ENCODE results near the gene KCNC3.

KCNC3 gene

DNA sequence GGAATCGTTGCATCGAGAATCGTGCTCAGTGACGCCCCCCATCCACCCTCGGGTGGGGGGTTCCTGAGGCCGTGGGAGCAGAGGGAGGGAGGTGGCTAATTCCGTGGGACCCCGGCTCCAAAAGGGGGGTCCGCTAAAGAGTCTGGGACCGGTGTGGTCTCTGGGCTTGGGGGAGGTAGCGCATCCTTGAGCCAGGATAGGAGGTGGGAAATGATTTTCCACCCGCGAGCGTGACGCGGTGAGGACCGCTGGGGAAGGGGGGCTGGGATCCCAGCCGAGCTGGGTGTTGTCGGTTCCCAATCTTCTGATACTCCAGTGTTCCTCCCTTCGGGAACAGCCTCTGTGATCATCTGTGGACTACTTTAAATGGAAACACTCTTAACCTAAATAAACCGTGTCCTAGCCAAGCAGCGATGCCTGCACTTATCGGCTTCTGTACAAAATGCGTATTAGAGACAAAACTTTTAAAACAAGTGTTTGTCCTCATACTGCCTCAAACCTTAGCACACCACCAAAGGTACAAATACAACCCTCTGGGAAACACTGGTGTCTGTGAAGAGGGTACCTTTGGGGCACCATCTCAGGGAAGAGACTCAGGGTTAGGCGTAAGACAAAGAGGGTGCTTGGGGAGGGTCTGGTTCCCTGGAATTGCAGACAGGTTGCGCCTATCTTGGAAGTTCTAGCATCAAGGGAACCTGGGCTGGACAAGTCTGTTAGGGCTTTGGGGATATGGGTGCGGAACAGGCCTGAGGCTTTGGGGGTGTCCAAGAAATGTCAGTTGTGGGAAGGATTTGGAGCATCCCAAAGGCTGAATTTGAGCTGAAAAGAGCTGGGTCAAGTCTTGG, 16.0 kb downstream of the KCNC3 start:
- FAIRE-seq (no peak), DNase-seq (ENCODE audit: insufficient read length, low spot score) (no peak)

DNA sequence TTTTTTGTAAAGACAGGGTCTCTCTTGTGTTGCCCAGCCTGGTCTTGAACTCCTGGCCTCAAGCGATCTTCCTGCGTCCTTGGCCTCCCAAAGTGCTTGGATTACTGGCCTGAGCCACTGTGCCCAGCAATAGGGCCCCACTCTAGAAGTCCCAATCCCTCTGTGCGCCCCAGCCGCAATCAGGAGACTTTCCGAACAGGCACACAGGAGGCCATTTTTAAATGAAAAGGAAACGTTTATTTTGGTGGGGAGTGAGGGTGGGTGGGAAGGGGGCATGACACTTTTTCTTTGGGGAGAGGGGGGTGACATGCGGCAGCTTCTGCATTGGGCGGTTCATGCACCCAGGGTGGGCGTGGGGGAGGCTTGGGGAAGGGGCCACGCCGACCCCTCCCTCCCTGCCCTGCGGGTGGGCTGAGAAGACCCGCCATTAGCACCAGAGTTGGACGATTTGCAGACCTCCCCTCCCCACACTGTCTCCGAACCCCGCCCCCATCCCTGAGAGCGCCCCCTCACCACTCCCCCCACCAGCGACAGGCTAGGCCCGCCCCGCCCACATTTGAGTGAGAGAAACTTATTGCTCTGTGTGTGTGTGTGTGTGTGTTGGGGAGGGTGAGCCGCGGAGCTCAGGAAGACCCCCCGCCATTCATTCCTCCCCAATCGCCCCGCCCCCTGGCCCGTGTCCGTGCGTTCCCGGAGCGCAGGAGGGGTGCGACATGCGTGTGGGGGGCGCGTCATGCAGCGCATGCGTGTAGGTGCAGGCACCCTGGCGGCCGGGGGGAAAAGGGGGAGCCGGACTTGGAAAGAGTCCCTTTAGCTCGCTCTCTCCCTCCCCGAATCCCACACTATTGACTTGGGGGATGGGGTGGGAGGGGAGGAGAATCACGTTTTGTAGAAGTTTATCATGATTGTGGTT, 17.2 kb downstream of the KCNC3 start:
- DNase-seq (ENCODE audit: insufficient read length, low spot score) (no peak), FAIRE-seq (no peak)

DNA sequence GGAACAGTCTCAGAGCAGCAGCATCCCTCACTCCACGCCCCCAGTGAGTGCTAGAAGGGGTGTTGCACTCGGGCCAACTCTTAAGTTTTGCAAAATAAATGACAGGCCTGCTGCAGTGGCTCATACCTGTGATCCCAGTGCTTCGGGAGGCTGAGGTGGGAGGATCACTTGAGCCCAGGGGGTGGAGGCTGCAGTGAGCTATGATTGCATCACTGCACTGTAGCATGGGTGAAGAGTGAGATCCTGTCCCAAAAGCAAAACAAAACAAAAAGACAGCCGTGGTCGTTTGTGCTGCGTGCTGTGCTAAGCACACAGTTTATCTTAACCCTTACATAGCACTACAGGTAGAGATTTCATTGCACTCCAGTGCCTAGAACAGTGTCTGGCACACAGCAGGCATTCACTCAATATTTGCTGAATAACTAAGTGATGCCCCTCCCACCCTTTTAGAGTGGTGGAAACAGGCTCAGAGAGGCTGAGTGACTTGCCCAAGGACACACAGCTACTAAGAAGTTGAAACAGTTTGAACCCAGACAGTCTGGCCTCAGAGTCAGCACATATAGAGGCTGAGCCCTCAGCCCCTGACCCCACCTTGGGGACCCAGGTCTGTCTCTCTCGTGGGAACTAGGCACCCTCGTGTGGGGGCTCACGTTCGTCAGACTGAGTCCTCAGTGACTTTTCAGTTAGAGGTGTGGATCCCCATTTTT, 18.3 kb downstream of the KCNC3 start:
- FAIRE-seq (no peak), DNase-seq (ENCODE audit: insufficient read length, low spot score) (no peak)

DNA sequence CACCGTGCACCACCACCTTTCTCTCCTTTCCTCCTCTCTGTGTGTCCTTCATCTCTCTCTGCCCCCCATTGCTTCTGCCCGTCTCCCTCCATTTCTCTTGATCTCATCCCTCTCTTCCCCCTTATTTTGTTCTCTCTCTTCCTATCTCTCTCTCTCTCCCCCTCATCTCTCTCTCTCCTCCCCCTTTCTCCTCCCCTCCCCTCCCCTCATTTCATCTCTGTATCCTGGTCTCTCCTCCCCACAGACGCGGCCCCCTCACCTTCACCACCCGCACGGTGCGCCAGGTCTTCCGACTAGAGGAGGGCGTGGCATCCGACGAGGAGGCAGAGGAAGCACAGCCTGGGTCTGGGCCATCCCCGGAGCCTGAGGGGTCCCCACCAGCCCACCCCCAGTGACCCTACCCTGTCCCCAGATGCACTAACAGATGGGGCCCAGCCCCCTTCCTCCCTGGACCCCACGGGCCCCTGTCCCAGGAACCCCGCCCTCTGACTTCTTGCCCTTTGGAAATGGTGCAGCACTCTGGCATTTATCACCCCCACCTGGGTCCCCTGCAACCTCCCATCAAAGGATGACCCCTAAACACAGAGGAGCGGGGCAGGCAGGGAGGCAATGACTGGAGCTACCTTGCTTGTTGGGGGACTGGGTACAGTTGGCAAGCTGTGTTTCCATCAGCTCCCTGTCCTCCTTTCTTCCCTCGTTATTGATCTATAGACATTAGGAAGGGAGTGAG, 19.6 kb downstream of the KCNC3 start:
- FAIRE-seq (no peak), DNase-seq (ENCODE audit: insufficient read length, low spot score) (no peak)

DNA sequence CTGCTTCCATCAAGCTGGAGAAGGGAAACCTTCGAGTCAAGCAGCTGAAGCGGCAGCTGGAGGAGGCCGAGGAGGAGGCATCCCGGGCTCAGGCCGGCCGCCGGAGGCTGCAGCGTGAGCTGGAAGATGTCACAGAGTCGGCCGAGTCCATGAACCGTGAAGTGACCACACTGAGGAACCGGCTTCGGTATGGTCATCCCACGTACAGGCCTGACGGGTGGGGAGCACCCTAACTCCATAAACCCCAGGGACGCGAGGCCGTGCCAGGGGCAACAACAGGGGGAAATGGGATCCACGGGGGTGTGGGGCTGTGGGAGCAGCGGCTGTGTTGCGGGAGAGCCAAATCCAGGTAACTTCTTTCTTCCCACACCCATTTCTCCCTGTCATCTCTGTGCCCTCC, 20.2 kb downstream of the KCNC3 start:
- DNase-seq (ENCODE audit: insufficient read length, low spot score), result no peak
- FAIRE-seq, result no peak

DNA sequence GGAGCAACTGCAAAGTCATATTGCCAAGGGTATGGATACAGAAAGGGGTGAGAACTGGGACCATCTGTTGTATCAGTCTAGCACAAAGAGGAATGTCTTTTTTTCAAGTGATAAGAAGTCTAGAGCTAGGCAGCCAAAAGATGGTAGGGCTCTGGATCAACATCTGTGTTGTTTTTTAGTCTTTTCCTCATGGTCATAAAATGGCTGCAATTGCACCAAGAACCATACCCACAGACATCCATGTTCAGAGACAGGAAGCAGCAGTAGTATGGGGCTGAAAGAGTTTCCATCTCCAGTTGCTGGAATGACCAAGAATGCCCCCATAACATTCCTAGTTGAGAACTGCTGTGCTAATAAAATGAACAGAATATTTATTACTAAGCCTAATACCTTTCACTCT, 25.6 kb downstream of the KCNC3 start:
- DNase-seq (ENCODE audit: insufficient read length, low spot score) (no peak), FAIRE-seq (no peak)

DNA sequence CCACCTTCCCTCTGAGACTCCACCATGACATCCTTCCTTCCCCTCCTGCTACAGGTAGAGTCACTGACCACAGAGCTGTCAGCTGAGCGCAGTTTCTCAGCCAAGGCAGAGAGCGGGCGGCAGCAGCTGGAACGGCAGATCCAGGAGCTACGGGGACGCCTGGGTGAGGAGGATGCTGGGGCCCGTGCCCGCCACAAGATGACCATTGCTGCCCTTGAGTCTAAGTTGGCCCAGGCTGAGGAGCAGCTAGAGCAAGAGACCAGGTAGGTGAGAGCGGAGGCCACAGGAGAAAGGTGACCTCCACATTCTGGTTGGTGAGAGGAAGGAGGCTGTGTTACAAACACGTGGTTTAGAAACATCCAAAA, 27.6 kb downstream of the KCNC3 start:
- no peak for DNase-seq (ENCODE audit: insufficient read length, low spot score)
- FAIRE-seq, result no peak

DNA sequence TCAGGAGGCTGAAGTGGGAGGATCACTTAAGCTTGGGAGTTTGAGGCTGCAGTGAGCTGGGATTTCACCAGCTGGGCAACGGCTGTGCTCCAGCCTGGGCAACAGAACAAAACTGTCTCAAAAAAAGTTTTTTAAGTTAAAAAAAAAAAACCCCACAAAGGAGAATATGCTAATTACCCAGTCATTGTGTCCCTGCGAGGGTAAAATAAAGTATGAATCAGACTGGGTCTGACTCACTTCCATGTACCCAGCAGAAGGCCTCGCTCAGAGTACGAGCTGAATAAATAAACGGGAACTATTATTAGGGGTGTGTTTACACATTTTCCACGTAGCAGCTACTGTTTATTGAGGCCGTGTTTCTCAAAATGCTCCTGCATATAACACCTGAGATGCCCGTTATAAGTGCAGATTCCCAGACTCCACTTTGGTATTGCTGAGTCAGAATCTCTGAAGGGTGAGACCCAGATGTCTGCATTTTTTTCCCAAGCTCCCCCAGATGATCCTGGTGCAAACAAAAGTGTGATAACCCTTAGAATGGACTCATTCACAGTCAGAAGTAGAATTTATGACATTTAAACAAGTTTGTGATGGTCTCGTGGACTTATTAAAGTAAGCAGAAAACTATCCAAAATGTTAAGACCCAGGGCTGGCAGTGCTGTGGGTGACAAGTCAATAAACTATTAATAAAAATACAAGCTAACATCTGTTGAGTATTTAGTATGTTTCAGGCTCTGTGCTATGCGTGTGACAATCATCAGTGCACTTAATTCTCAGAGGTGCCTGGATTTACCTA, 28.2 kb downstream of the KCNC3 start:
- DNase-seq (ENCODE audit: insufficient read length, low spot score) (no peak), FAIRE-seq (no peak)

DNA sequence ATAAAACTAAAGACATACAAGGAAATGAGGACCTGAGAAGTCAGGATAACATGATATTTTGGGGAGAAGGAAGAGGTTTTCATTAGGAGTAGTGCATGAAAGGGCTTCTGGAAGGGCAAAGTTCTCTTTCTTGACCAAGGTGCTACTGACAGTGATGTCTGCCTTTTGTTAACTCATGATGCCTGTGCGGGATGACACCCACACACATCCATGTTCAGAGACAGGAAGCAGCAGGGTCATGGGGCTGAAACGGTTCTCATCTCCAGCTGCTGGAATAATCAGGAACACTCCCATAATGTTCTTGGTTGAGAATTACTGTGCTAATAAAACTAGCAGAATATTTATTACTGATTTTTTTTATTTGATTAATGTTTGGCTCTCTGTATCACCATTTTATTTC, 29.1 kb downstream of the KCNC3 start:
- no peak for FAIRE-seq
- DNase-seq (ENCODE audit: insufficient read length, low spot score), result no peak

DNA sequence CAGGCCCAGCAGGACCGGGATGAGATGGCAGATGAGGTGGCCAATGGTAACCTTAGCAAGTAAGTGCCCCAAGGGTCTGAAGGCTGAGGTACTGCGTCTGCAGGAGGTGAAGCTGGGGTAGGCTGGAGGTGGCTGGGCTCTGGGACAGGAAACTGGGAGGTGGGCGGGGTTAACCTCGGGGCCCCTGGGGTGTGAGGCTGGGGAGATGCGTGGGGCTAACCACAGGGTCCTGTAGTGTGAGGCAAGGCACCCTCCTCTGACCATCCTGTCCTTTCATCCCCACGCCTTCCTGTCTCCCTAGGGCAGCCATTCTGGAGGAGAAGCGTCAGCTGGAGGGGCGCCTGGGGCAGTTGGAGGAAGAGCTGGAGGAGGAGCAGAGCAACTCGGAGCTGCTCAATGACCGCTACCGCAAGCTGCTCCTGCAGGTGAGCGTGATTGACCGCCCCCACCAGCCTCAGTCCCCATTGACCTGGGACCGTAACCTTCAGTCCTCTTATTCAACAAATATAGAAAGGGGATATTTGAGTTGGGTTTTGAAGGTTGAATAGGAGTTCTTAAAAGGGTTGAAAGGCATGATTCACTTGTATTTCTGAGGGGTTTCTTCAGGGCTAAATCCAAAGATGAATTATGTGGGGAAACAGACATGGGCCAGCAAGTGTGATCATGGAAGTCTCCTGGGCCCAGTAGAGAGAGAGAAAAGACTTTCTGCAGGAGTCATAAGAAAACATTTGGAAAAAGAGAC, 35.7 kb downstream of the KCNC3 start:
- DNase-seq (ENCODE audit: insufficient read length, low spot score) (no peak), FAIRE-seq (no peak)

DNA sequence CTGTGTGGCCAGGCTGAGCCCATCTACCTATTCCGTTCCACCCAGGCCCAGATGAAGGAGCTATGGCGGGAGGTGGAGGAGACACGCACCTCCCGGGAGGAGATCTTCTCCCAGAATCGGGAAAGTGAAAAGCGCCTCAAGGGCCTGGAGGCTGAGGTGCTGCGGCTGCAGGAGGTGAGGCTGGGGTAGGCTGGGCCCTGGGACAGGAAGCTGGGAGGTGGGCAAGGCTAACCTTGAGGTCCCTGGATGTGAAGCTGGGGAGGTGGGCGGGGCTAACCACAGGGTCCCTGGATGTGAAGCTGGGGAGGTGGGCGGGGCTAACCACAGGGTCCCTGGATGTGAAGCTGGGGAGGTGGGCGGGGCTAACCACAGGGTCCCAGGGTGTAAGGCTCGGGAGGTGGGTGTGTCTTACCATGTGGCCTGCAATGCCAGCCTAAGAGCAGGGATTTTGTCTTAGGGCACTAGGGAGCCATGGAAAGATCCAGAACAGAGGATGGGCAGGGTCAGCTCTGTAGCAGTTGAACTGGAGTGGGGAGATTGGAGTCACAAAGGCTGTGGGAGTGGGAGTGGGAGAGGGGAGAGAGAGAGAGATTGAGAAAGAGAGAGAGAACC, 36.9 kb downstream of the KCNC3 start:
- DNase-seq (ENCODE audit: insufficient read length, low spot score), result no peak
- FAIRE-seq, result no peak

DNA sequence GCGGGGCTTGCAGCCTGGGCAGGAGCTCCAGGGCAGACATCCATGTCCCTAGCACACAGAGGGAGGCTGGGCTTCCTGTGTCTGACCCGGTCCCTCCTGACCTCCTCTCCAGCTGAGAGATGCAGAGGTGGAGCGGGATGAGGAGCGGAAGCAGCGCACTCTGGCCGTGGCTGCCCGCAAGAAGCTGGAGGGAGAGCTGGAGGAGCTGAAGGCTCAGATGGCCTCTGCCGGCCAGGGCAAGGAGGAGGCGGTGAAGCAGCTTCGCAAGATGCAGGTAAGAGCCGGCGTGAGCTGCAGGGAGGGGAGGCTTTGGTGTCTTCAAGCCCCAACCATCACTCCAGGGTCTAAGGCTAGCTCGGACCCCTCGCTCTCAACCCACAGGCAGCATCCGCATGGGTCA, 38.4 kb downstream of the KCNC3 start:
- no peak for DNase-seq (ENCODE audit: insufficient read length, low spot score)

DNA sequence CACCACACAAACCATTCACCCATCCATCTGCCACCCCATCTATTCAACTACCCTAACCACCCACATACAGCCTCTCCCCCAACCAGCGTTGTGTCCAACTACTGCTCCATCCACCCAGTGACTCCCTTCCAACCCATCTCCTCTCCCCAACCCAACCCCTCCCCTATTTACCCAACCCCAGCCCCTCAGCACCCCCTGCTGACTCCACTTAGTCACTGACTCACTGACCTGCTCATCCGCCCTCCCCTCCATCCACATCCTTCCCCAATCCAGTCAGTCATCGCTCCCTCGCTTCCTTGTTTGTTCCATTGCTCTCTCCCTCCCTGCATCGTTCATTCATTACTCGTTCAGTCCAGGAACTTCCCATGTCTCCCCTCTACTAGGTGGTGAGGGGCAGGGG, 39.2 kb downstream of the KCNC3 start:
- FAIRE-seq, result no peak
- no peak for DNase-seq (ENCODE audit: insufficient read length, low spot score)

More for the DNA sequence above, 38.4 kb downstream of the KCNC3 start:
- FAIRE-seq, result no peak

DNA sequence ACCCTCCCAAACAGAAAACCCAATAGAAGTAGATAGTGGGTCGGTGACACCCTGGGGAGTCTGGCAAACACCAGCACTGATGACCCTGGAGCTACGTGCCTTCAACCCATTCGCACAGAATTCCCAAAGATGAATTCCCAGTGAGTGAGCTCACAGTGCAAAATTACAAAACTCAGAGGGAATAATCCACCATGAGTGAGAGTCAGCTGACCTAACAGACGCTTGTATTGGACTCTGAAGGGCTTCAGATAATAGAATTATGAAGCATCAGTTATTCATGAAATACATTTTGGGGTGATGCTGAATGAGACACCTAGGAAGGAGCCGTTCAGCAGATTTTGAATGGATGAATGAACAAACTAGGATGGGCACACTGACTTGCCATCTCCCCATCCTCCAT, 40.2 kb downstream of the KCNC3 start:
- DNase-seq (ENCODE audit: insufficient read length, low spot score) (no peak), FAIRE-seq (no peak)

DNA sequence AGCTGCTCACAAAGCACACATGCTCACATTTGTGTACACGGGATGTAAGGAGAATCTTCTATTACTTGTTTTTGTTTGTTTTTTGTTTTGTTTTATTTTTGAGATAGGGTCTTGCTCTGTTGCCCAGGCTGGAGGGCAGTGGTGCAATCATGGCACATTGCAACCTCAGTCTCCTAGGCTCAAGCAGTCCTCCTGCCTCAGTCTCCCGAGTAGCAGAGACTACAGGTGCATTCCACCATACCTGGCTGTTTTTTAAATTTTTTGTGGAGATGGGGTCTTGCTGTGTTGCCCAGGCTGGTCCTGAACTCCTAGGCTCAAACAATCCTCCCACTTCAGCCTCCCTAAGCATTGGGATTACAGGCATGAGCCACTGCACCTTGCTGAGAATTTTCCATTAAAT, 41.8 kb downstream of the KCNC3 start:
- FAIRE-seq, result no peak
- DNase-seq (ENCODE audit: insufficient read length, low spot score), result no peak

DNA sequence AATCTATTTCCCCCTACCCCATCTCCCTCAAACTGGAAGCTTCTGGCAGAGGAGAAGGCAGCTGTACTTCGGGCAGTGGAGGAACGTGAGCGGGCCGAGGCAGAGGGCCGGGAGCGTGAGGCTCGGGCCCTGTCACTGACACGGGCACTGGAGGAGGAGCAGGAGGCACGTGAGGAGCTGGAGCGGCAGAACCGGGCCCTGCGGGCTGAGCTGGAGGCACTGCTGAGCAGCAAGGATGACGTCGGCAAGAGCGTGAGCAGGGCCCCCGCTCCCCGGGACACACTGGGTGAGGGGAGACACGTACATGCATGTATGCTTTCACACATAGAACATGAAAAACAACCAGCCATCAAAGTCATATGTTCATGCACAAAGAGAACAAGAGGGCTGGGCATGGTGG, 42.7 kb downstream of the KCNC3 start:
- FAIRE-seq (no peak), DNase-seq (ENCODE audit: insufficient read length, low spot score) (no peak)

DNA sequence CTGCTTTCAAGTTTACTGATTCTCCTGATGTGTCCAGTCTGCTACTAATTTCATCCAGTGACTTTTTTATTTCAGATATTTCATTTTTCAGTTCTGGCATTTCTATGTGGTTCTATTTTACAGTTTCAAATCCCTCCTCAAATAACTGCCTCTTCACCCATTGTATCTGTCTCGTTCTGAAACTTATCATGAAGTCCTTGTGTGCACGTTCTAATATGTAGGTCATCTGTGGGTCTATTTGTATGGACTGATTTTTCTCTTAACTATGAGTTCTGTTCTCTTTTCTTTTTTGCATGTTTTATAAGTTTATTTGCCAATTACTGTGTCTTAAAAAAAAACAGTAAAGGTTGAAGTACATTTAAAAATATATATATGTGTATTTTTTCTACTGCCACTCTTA, 43.3 kb downstream of the KCNC3 start:
- DNase-seq (ENCODE audit: insufficient read length, low spot score), result no peak
- FAIRE-seq, result no peak

DNA sequence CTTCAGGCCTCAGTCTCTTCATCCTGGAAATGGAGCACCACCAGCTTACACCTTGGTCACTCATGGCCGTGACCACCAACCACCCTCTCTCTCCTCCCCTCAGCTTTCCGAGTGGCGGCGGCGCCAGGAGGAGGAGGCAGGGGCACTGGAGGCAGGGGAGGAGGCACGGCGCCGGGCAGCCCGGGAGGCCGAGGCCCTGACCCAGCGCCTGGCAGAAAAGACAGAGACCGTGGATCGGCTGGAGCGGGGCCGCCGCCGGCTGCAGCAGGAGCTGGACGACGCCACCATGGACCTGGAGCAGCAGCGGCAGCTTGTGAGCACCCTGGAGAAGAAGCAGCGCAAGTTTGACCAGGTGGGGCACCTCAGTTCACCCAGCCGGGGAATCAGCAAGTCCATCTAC, 47.7 kb downstream of the KCNC3 start:
- FAIRE-seq (no peak), DNase-seq (ENCODE audit: insufficient read length, low spot score) (no peak)

DNA sequence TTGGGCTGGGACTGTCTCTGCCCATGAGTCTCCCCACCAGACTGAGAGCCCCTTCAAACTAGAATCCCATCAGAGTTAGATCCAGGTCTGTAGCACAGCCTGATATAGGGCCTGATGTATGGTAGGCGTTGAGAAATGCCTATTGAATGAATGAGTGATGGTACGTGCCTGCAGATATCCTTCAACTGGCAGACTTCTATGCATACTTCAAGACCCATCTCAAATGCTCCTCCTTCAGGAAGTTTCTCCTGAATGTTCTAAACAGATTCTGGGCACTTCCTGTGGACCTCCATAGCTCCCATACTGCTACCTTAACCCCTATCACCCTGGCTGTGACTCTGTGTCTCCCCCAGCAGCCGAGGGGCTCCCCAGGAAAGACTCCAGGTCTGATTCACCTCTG, 48.2 kb downstream of the KCNC3 start:
- DNase-seq (ENCODE audit: insufficient read length, low spot score) (no peak), FAIRE-seq (no peak)

Measured in GM19239 (cell line).